OCI-LY1 (cell line): ENCODE results near the gene MED4.

Experiments used
- H2AFZ ChIP-seq: fragments of 200-600 bp; sonication (generic), shearing (Covaris generic); 2 replicates; pipeline ENCODE4 v1.6.0; 2014; ENCODE audit warnings: antibody characterized with exemption, mild to moderate bottlenecking, low read length
- H3F3A ChIP-seq: fragments of 200-600 bp; sonication (generic), shearing (Covaris generic); 2 replicates; pipeline ENCODE4 v1.6.0; 2014; ENCODE audit warnings: mild to moderate bottlenecking, antibody characterized with exemption, low read length, moderate library complexity; ENCODE audit not compliant: insufficient read depth
- H3K27ac ChIP-seq: fragments of 200-600 bp; sonication (generic); 2 replicates; pipeline ENCODE4 v1.5.1; 2014; ENCODE audit warnings: low read length, mixed run types, mild to moderate bottlenecking, low read depth; ENCODE audit not compliant: poor library complexity, severe bottlenecking
- H3K27me3 ChIP-seq: fragments of 200-600 bp; sonication (generic); 2 replicates; pipeline ENCODE4 v1.6.0; 2014; ENCODE audit warnings: antibody characterized with exemption, mild to moderate bottlenecking, low read length, moderate library complexity; ENCODE audit not compliant: insufficient read depth
- H3K36me3 ChIP-seq: fragments of 200-600 bp; sonication (generic); 2 replicates; pipeline ENCODE4 v1.6.1; 2014; ENCODE audit warnings: mild to moderate bottlenecking, antibody characterized with exemption, low read length, moderate library complexity, mixed read lengths; ENCODE audit not compliant: insufficient read depth
- H3K4me1 ChIP-seq: fragments of 200-600 bp; sonication (generic); 2 replicates; pipeline ENCODE4 v1.5.1; 2014; ENCODE audit warnings: mild to moderate bottlenecking, low read length, moderate library complexity; ENCODE audit not compliant: insufficient read depth, severe bottlenecking
- H3K4me2 ChIP-seq: fragments of 200-600 bp; sonication (generic), shearing (Covaris generic); 2 replicates; pipeline ENCODE4 v1.6.1; 2014; ENCODE audit warnings: low read length
- H3K4me3 ChIP-seq: fragments of 200-600 bp; sonication (generic); 2 replicates; pipeline ENCODE4 v1.5.1; 2014; ENCODE audit warnings: low read length, low read depth, mild to moderate bottlenecking, mixed read lengths; ENCODE audit not compliant: poor library complexity, severe bottlenecking
- H3K79me2 ChIP-seq: fragments of 200-600 bp; shearing (Covaris generic); 2 replicates; pipeline ENCODE4 v1.6.1; 2016; ENCODE audit warnings: mixed run types, low read length, mixed read lengths; ENCODE audit not compliant: insufficient read depth
- H3K9ac ChIP-seq: fragments of 200-600 bp; sonication (generic), shearing (Covaris generic); 2 replicates; pipeline ENCODE4 v1.6.1; 2014; ENCODE audit warnings: mild to moderate bottlenecking, low read length, mixed read lengths
- H3K9me2 ChIP-seq: fragments of 200-600 bp; sonication (generic), shearing (Covaris generic); 2 replicates; pipeline ENCODE4 v1.6.1; 2014; ENCODE audit warnings: low read depth, mild to moderate bottlenecking, low read length, mixed read lengths
- H3K9me3 ChIP-seq: fragments of 200-600 bp; shearing (Covaris generic); 2 replicates; pipeline ENCODE4 v1.6.1; 2014; ENCODE audit warnings: low read length, mixed read lengths
- H4K20me1 ChIP-seq: fragments of 200-600 bp; sonication (generic), shearing (Covaris generic); 2 replicates; pipeline ENCODE4 v1.6.0; 2016; ENCODE audit warnings: mild to moderate bottlenecking, low read length; ENCODE audit not compliant: insufficient read depth
- EZH2 ChIP-seq: fragments of 200-600 bp; sonication (generic), shearing (Covaris generic); IDR thresholded peaks from 2 replicates; pipeline ENCODE4 v1.8.0; 2017; ENCODE audit warnings: borderline replicate concordance, mixed run types, mild to moderate bottlenecking, antibody characterized with exemption, low read length, moderate library complexity, mixed read lengths
- TF ChIP-seq, protein P1 (sequence below): fragments of 200-600 bp; sonication (generic), shearing (Covaris generic); IDR thresholded peaks from 2 replicates; pipeline ENCODE4 v1.5.1; 2017; ENCODE audit warnings: mild to moderate bottlenecking, antibody characterized with exemption, low read length, moderate library complexity, mixed read lengths

MED4 gene

GRCh38 chr13:48040049-48040448 is 54.9 kb downstream of the MED4 start:
- no peak overlapping the region for H3K4me2 ChIP-seq
- H2AFZ ChIP-seq: no peak overlapping the region

DNA sequence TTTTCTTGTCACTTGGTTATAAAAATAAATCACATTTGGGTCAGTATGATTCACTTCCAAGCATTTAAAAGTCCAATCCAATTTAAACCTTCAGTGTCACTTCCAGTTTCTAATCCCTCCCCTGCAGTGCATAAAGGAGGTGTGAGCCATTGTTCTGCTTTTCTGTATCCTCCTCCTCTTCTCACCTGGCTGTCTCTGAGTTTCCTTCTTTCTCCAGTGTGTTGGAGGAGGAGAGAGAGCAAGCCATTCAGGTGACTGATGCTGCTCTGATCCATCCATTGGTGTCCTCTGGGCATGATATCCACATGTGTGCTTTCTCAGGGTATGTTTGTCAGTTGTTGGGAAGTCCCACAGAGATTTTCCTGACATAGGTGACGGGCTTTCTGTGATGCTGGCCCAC is 56.1 kb downstream of the MED4 start:
- Histone ChIP-seq H3K9ac (peak overlapping the region; percentile 70), H4K20me1 (no peaks in the 10 kb centered on the region), H3K4me2 (peak overlapping the region; percentile 87), H2AFZ (no peak overlapping the region), H3K79me2 (peaks cover 4% of the 10 kb centered on the region; the same call in 1 of the 2 replicates), H3K9me3 (no peaks in the 10 kb centered on the region), H3F3A (no peaks in the 10 kb centered on the region), H3K9me2 (no peaks in the 10 kb centered on the region), H3K36me3 (peaks cover 34% of the 10 kb centered on the region), H3K27ac (peak overlapping the region; percentile 88), H3K4me1 (peaks cover 23% of the 10 kb centered on the region), H3K4me3 (peak overlapping the region; percentile 69), H3K27me3 (no peaks in the 10 kb centered on the region)
- no peak for TF ChIP-seq EZH2
- TF ChIP-seq, protein P1, sequence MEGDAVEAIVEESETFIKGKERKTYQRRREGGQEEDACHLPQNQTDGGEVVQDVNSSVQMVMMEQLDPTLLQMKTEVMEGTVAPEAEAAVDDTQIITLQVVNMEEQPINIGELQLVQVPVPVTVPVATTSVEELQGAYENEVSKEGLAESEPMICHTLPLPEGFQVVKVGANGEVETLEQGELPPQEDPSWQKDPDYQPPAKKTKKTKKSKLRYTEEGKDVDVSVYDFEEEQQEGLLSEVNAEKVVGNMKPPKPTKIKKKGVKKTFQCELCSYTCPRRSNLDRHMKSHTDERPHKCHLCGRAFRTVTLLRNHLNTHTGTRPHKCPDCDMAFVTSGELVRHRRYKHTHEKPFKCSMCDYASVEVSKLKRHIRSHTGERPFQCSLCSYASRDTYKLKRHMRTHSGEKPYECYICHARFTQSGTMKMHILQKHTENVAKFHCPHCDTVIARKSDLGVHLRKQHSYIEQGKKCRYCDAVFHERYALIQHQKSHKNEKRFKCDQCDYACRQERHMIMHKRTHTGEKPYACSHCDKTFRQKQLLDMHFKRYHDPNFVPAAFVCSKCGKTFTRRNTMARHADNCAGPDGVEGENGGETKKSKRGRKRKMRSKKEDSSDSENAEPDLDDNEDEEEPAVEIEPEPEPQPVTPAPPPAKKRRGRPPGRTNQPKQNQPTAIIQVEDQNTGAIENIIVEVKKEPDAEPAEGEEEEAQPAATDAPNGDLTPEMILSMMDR: no peak

More at GRCh38 chr13:48040049-48040448, 54.9 kb downstream of the MED4 start:
- H3K4me1 ChIP-seq: peaks cover 23% of the 10 kb centered on the region
- no peak overlapping the region for H3K27ac ChIP-seq
- no peaks in the 10 kb centered on the region for H3F3A ChIP-seq
- H3K9me2 ChIP-seq: no peaks in the 10 kb centered on the region
- H3K9me3 ChIP-seq: no peaks in the 10 kb centered on the region
- H3K36me3 ChIP-seq: peaks cover 32% of the 10 kb centered on the region
- H3K79me2 ChIP-seq: peaks cover 4% of the 10 kb centered on the region; the same call in 1 of the 2 replicates
- TF ChIP-seq, protein P1: no peak
- no peak for TF ChIP-seq EZH2
- no peaks in the 10 kb centered on the region for H3K27me3 ChIP-seq
- no peaks in the 10 kb centered on the region for H4K20me1 ChIP-seq
- H3K9ac ChIP-seq: no peak overlapping the region
- no peak overlapping the region for H3K4me3 ChIP-seq

- Histone ChIP-seq H3K4me3 (peak within 1 kb of the TSS; percentile 69), H3K4me2 (peak within 1 kb of the TSS; percentile 87), H3K9ac (peak within 1 kb of the TSS; percentile 70), H3K9me3 (no peaks in the 10 kb centered on the region), H3K79me2 (peaks cover 4% of the 10 kb centered on the region; the same call in 1 of the 2 replicates), H3F3A (no peaks in the 10 kb centered on the region), H3K4me1 (peaks cover 23% of the 10 kb centered on the region), H4K20me1 (no peaks in the 10 kb centered on the region), H2AFZ (no peak within 1 kb of the TSS; the same call in 1 of the 2 replicates), H3K9me2 (no peaks in the 10 kb centered on the region), H3K36me3 (peaks cover 27% of the 10 kb centered on the region), H3K27ac (peak within 1 kb of the TSS; percentile 88), H3K27me3 (no peaks in the 10 kb centered on the region)
- TF ChIP-seq, protein P1: peak; percentile 98
- no peak for TF ChIP-seq EZH2
These were observed 57.3 kb downstream of the MED4 start, which contains the start of gene NUDT15 for GRCh38 chr13:48037346-48038173. TSS of gene NUDT15 (plus strand) at chr13:48037726. CDS start at chr13:48037747, 21 bp downstream.
